ENCODE data around the gene LRRC41. TPM values are rescaled to one million over a fixed set of nuclear protein-coding genes. Genes with fewer than 3 reads are reported as not detected.

LRRC41 gene
- polyA plus RNA-seq, 1 donor from 2014 or later, result 52.9 TPM

- Histone ChIP-seq H3K79me2 (replicated peaks; ENCODE audit: insufficient read depth, low read length) (no peaks in the 10 kb centered on the region), H3K4me3 (ENCODE audit: low read length) (no peak overlapping the region), H4K20me1 (ENCODE audit: insufficient read depth) (no peaks in the 10 kb centered on the region), H3K4me2 (ENCODE audit: low read length) (no peak overlapping the region), H3K9me2 (ENCODE audit: insufficient read depth, low read length) (no peaks in the 10 kb centered on the region), H3F3A (ENCODE audit: insufficient read depth, low read length, poor library complexity, severe bottlenecking) (no peaks in the 10 kb centered on the region), H3K9ac (ENCODE audit: low read length) (no peak overlapping the region), H3K27me3 (ENCODE audit: insufficient read depth, low read depth, low read length) (no peaks in the 10 kb centered on the region), H3K9me3 (ENCODE audit: low read length) (no peaks in the 10 kb centered on the region), H3K27ac (ENCODE audit: low read length) (no peak overlapping the region), H2AFZ (ENCODE audit: low read depth, low read length) (no peak overlapping the region), H3K36me3 (ENCODE audit: insufficient read depth, low read length) (no peaks in the 10 kb centered on the region)
- TF ChIP-seq RAD21 (conservative IDR thresholded peaks at IDR 0.05), result no peak
- no peak for TF ChIP-seq POLR2AphosphoS5 (IDR thresholded peaks at IDR 0.05)
- no peak for TF ChIP-seq REST (IDR thresholded peaks at IDR 0.05; ENCODE audit: borderline replicate concordance)
These were observed 40.3 kb upstream of the LRRC41 start for GRCh38 chr1:46343705-46344104.

DNA sequence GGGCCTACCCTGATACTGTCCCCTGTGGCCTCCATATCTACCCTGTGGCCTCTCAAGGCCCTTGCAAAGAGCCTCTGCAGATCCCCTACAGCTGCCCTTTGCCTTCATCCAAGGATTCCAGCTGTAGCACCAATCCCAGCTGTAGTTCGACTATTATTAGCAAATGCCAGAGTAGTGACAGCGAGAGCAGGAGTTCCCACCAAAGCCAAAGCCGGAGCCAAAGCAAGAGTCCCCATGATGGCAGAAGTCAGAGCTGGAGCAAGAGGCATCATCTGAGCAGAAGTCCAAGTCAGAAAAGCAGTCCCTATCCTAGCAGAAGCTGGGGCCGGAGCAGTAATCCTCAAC is 39.9 kb upstream of the LRRC41 start:
- H3K9me2 ChIP-seq (ENCODE audit: insufficient read depth, low read length), result no peaks in the 10 kb centered on the region
- no peak overlapping the region for H3K4me3 ChIP-seq (ENCODE audit: low read length)
- TF ChIP-seq, protein P1, sequence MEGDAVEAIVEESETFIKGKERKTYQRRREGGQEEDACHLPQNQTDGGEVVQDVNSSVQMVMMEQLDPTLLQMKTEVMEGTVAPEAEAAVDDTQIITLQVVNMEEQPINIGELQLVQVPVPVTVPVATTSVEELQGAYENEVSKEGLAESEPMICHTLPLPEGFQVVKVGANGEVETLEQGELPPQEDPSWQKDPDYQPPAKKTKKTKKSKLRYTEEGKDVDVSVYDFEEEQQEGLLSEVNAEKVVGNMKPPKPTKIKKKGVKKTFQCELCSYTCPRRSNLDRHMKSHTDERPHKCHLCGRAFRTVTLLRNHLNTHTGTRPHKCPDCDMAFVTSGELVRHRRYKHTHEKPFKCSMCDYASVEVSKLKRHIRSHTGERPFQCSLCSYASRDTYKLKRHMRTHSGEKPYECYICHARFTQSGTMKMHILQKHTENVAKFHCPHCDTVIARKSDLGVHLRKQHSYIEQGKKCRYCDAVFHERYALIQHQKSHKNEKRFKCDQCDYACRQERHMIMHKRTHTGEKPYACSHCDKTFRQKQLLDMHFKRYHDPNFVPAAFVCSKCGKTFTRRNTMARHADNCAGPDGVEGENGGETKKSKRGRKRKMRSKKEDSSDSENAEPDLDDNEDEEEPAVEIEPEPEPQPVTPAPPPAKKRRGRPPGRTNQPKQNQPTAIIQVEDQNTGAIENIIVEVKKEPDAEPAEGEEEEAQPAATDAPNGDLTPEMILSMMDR (IDR thresholded peaks at IDR 0.05; ENCODE audit: poor library complexity, severe bottlenecking), result no peak
- TF ChIP-seq SMC3 (conservative IDR thresholded peaks at IDR 0.05; ENCODE audit: poor library complexity) (no peak), POLR2AphosphoS5 (IDR thresholded peaks at IDR 0.05) (no peak), RAD21 (conservative IDR thresholded peaks at IDR 0.05) (no peak), EP300 (conservative IDR thresholded peaks at IDR 0.05; ENCODE audit: poor library complexity, severe bottlenecking) (no peak), MXI1 (conservative IDR thresholded peaks at IDR 0.05; ENCODE audit: poor library complexity, severe bottlenecking) (no peak), REST (IDR thresholded peaks at IDR 0.05; ENCODE audit: borderline replicate concordance) (no peak), TAF1 (IDR thresholded peaks at IDR 0.05; ENCODE audit: low read depth) (no peak), EZH2 (IDR thresholded peaks at IDR 0.05; ENCODE audit: borderline replicate concordance, insufficient read depth, low read length, poor library complexity, severe bottlenecking) (no peak)
- H3K27me3 ChIP-seq (ENCODE audit: insufficient read depth, low read depth, low read length), result no peaks in the 10 kb centered on the region
- H3K9me3 ChIP-seq (ENCODE audit: low read length), result no peaks in the 10 kb centered on the region
- no peaks in the 10 kb centered on the region for H3F3A ChIP-seq (ENCODE audit: insufficient read depth, low read length, poor library complexity, severe bottlenecking)
- H3K4me2 ChIP-seq (ENCODE audit: low read length), result no peak overlapping the region
- no peaks in the 10 kb centered on the region for H3K36me3 ChIP-seq (ENCODE audit: insufficient read depth, low read length)
- no peak overlapping the region for H3K27ac ChIP-seq (ENCODE audit: low read length)
- no peak overlapping the region for H3K9ac ChIP-seq (ENCODE audit: low read length)
- H4K20me1 ChIP-seq (ENCODE audit: insufficient read depth), result no peaks in the 10 kb centered on the region
- H2AFZ ChIP-seq (ENCODE audit: low read depth, low read length), result no peak overlapping the region
- no peaks in the 10 kb centered on the region for H3K79me2 ChIP-seq (replicated peaks; ENCODE audit: insufficient read depth, low read length)

Measured in neural cell (in vitro differentiated cells).